PC-9 (cell line): Measurements from ENCODE around the gene MTPN. TPM values are rescaled to one million over a fixed set of nuclear protein-coding genes. Genes with fewer than 3 reads are reported as not detected.

Experiments used
- BruUV-seq: library from RNA; stranded (reverse); fragments of 400-500 nt; replicated peaks from 2 replicates; lab custom pipeline; 2021; lab: Mats Ljungman, UMichigan
- CTCF ChIA-PET: fragments of 300-600 bp; sonication (Branson Sonifier 250); formaldehyde crosslinking; loops from one replicate; lab custom pipeline; 2022; ENCODE audit warnings: antibody characterized with exemption; lab: Charles Lee
- POLR2A ChIA-PET: fragments of 300-600 bp; sonication (Branson Sonifier 250); formaldehyde crosslinking; loops from one replicate; lab custom pipeline; 2022; ENCODE audit warnings: antibody characterized with exemption; ENCODE audit not compliant: unreplicated experiment; lab: Charles Lee
- DNase-seq, 2 experiments: peaks; one replicate each; pipeline versions ENCODE4 v3.0.0 to v3.0.0-alpha.2; 2015 to 2022; ENCODE audit warnings: mixed read lengths in 1 of 2
- H2AFZ ChIP-seq: fragments of 200-600 bp; sonication (generic); 2 replicates; pipeline ENCODE4 v1.8.1; 2017; ENCODE audit warnings: antibody characterized with exemption
- H3F3A ChIP-seq: fragments of 200-600 bp; sonication (generic); 2 replicates; pipeline ENCODE4 v1.8.1; 2017; ENCODE audit warnings: antibody characterized with exemption, mild to moderate bottlenecking, low read depth; ENCODE audit not compliant: insufficient read depth
- H3K27ac ChIP-seq: fragments of 200-600 bp; sonication (generic); 2 replicates; pipeline ENCODE4 v1.6.1; 2016; ENCODE audit warnings: mixed run types
- H3K27me3 ChIP-seq: fragments of 200-600 bp; sonication (generic); 2 replicates; pipeline ENCODE4 v1.6.1; 2016; ENCODE audit warnings: low read depth, mixed run types; ENCODE audit not compliant: insufficient read depth
- H3K36me3 ChIP-seq: fragments of 200-600 bp; sonication (generic); 2 replicates; pipeline ENCODE4 v1.6.1; 2016; ENCODE audit warnings: low read depth, mixed run types
- H3K4me1 ChIP-seq: fragments of 200-600 bp; sonication (generic); replicated peaks from 2 replicates; pipeline ENCODE4 v1.6.1; 2016; ENCODE audit warnings: mixed run types; ENCODE audit not compliant: insufficient read depth
- H3K4me2 ChIP-seq: fragments of 200-600 bp; sonication (generic); 2 replicates; pipeline ENCODE4 v1.6.1; 2017; ENCODE audit warnings: mixed run types
- H3K4me3 ChIP-seq: fragments of 200-600 bp; sonication (generic); 2 replicates; pipeline ENCODE4 v1.6.1; 2016; ENCODE audit warnings: mixed run types
- H3K79me2 ChIP-seq: fragments of 200-600 bp; sonication (generic); 2 replicates; pipeline ENCODE4 v1.6.1; 2017; ENCODE audit warnings: low read depth, mixed run types
- H3K9me2 ChIP-seq: fragments of 200-600 bp; sonication (generic); 2 replicates; pipeline ENCODE4 v1.8.1; 2017; ENCODE audit warnings: mild to moderate bottlenecking; ENCODE audit not compliant: insufficient read depth
- H3K9me3 ChIP-seq: fragments of 200-600 bp; sonication (generic); 2 replicates; pipeline ENCODE4 v1.8.1; 2016; ENCODE audit warnings: low read depth; ENCODE audit not compliant: insufficient read depth
- H4K20me1 ChIP-seq: fragments of 200-600 bp; sonication (generic); 2 replicates; pipeline ENCODE4 v1.8.1; 2017; ENCODE audit not compliant: insufficient read depth
- EZH2 ChIP-seq: fragments of 200-600 bp; sonication (generic); IDR thresholded peaks from 2 replicates; pipeline ENCODE4 v1.8.0; 2017; ENCODE audit warnings: antibody characterized with exemption, low read depth
- intact Hi-C: fragments of 100-400 bp; cut with micrococcal nuclease; formaldehyde crosslinking; loops from one replicate; pipeline ENCODE4 v1.10.0; 2022; ENCODE audit not compliant: unreplicated experiment
- total RNA-seq: library from RNA; stranded (reverse); gene quantifications from 2 replicates; pipeline ENCODE4 v1.2.3, GENCODE V29; 2021
- TF ChIP-seq, protein P1 (sequence below): fragments of 200-600 bp; sonication (generic); conservative IDR thresholded peaks from 2 replicates; pipeline ENCODE4 v1.6.1; 2017; ENCODE audit warnings: mixed run types, antibody characterized with exemption, mild to moderate bottlenecking, moderate library complexity

MTPN gene
- total RNA-seq, 1 experiment from 2014 or later: 212 TPM

- H3K9me3 ChIP-seq: no peaks in the 10 kb centered on the region
- TF ChIP-seq EZH2: no peak
- TF ChIP-seq, protein P1, sequence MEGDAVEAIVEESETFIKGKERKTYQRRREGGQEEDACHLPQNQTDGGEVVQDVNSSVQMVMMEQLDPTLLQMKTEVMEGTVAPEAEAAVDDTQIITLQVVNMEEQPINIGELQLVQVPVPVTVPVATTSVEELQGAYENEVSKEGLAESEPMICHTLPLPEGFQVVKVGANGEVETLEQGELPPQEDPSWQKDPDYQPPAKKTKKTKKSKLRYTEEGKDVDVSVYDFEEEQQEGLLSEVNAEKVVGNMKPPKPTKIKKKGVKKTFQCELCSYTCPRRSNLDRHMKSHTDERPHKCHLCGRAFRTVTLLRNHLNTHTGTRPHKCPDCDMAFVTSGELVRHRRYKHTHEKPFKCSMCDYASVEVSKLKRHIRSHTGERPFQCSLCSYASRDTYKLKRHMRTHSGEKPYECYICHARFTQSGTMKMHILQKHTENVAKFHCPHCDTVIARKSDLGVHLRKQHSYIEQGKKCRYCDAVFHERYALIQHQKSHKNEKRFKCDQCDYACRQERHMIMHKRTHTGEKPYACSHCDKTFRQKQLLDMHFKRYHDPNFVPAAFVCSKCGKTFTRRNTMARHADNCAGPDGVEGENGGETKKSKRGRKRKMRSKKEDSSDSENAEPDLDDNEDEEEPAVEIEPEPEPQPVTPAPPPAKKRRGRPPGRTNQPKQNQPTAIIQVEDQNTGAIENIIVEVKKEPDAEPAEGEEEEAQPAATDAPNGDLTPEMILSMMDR: no peak
- BruUV-seq: no TSS peak
- DNase-seq: no peak
- peaks cover 45% of the 10 kb centered on the region for H3K36me3 ChIP-seq
- no peak overlapping the region for H3K4me3 ChIP-seq
- peaks cover 30% of the 10 kb centered on the region for H4K20me1 ChIP-seq
- peaks cover 7% of the 10 kb centered on the region; the same call in 1 of the 2 replicates for H3F3A ChIP-seq
- H3K4me2 ChIP-seq: no peak overlapping the region
- no peaks in the 10 kb centered on the region for H3K4me1 ChIP-seq
- H3K27ac ChIP-seq: no peak overlapping the region
- ChIA-PET POLR2A (no interaction called here), CTCF (no interaction called here)
- no peak overlapping the region for H2AFZ ChIP-seq
- H3K27me3 ChIP-seq: no peaks in the 10 kb centered on the region
- H3K79me2 ChIP-seq: peaks cover 40% of the 10 kb centered on the region
- intact Hi-C loops: no loop called here
- no peaks in the 10 kb centered on the region for H3K9me2 ChIP-seq
Measured at GRCh38 chr7:135946289-135947055, 30.7 kb downstream of the MTPN start.

GRCh38 chr7:135944753-135945152, 32.4 kb downstream of the MTPN start:
- H3K4me1 ChIP-seq: no peaks in the 10 kb centered on the region
- no peak for DNase-seq
- H3K4me3 ChIP-seq: no peak overlapping the region
- H3K4me2 ChIP-seq: no peak overlapping the region
- no TSS peak for BruUV-seq
- no peak overlapping the region for H2AFZ ChIP-seq
- peaks cover 28% of the 10 kb centered on the region for H3K36me3 ChIP-seq
- intact Hi-C loops: no loop called here
- no peak for TF ChIP-seq EZH2
- CTCF ChIA-PET: interaction anchor here (0.6 kb wide), 1 partner anchor 11 kb away, joined by 3 read pairs; no protein-coding TSS in a partner anchor
- peaks cover 55% of the 10 kb centered on the region for H3K79me2 ChIP-seq
- no peaks in the 10 kb centered on the region for H3K27me3 ChIP-seq
- no peak overlapping the region for H3K27ac ChIP-seq
- no peaks in the 10 kb centered on the region for H3K9me3 ChIP-seq
- POLR2A ChIA-PET: no interaction called here
- no peaks in the 10 kb centered on the region for H3K9me2 ChIP-seq
- peaks cover 7% of the 10 kb centered on the region; the same call in 1 of the 2 replicates for H3F3A ChIP-seq
- peaks cover 19% of the 10 kb centered on the region for H4K20me1 ChIP-seq

GRCh38 chr7:135943134-135943879, 33.9 kb downstream of the MTPN start:
- Histone ChIP-seq H3K27ac (0 out of 2 replicates have a peak overlapping the region, but pooled peaks have one; percentile 0), H4K20me1 (peaks cover 21% of the 10 kb centered on the region), H3F3A (peaks cover 3% of the 10 kb centered on the region; the same call in 1 of the 2 replicates), H3K4me1 (no peaks in the 10 kb centered on the region), H2AFZ (no peak overlapping the region), H3K9me3 (no peaks in the 10 kb centered on the region), H3K4me2 (no peak overlapping the region), H3K36me3 (peaks cover 13% of the 10 kb centered on the region; the same call in 1 of the 2 replicates), H3K4me3 (no peak overlapping the region), H3K27me3 (no peaks in the 10 kb centered on the region), H3K9me2 (no peaks in the 10 kb centered on the region), H3K79me2 (peaks cover 49% of the 10 kb centered on the region)
- intact Hi-C loops: no loop called here
- DNase-seq: no peak
- POLR2A ChIA-PET: no interaction called here
- no TSS peak for BruUV-seq
- TF ChIP-seq, protein P1: no peak
- TF ChIP-seq EZH2: no peak
- CTCF ChIA-PET: no interaction called here
